LNCaP clone FGC (cell line): ENCODE measurements around the gene RP9.
A peak's percentile ranks its signal among the peaks of the same experiment; 100 is the strongest.

Source experiments
- DNase-seq: peaks from one replicate; pipeline ENCODE4 v3.0.0-alpha.2; 2011; ENCODE audit warnings: low read depth
- H3K4me3 ChIP-seq: 2 replicates; pipeline ENCODE4 v1.5.1; 2011; ENCODE audit warnings: mild to moderate bottlenecking, low read depth, low read length, control low read depth
- CTCF ChIP-seq: IDR thresholded peaks from 2 replicates; pipeline ENCODE4 v1.5.1; 2012; ENCODE audit warnings: mild to moderate bottlenecking; ENCODE audit not compliant: control insufficient read depth, insufficient read depth; ENCODE audit errors: extremely low read depth

RP9 gene

GRCh38 chr7:33066771-33067170 is 42.4 kb downstream of the RP9 start:
- DNase-seq = no peak
- TF ChIP-seq CTCF = no peak

GRCh38 chr7:33065981-33066380 is 43.2 kb downstream of the RP9 start:
- DNase-seq = no peak
- TF ChIP-seq CTCF = no peak
- H3K4me3 ChIP-seq = no peak overlapping the region

More at GRCh38 chr7:33066771-33067170, 42.4 kb downstream of the RP9 start:
- H3K4me3 ChIP-seq = no peak overlapping the region

- no peak for TF ChIP-seq CTCF
- DNase-seq = peak; percentile 71
- peak overlapping the region; percentile 84 for H3K4me3 ChIP-seq
These were observed 46.3 kb downstream of the RP9 start for GRCh38 chr7:33062782-33063443.

GRCh38 chr7:33062023-33062781 is 47.0 kb downstream of the RP9 start, which contains the start of gene NT5C3A:
Gene NT5C3A, minus strand, starts transcription at chr7:33062776. Its CDS starts 71 bp downstream, at chr7:33062705.
- peak within 1 kb of the TSS; percentile 84 for H3K4me3 ChIP-seq
- no peak for TF ChIP-seq CTCF
- DNase-seq = no peak

- DNase-seq = no peak
- TF ChIP-seq CTCF = no peak
- H3K4me3 ChIP-seq = peak overlapping the region; percentile 84
These were observed 47.8 kb downstream of the RP9 start for GRCh38 chr7:33061282-33061937.

GRCh38 chr7:33059635-33060034 is 49.6 kb downstream of the RP9 start:
- H3K4me3 ChIP-seq = no peak overlapping the region
- DNase-seq = no peak

More at GRCh38 chr7:33059635-33060034, 49.6 kb downstream of the RP9 start:
- no peak for TF ChIP-seq CTCF
